K562 (cell line): ENCODE measurements around the gene CACNB2. TPM values are rescaled to one million over a fixed set of nuclear protein-coding genes. Genes with fewer than 3 reads are reported as not detected.

Source experiments
- ATAC-seq: fragments of 200-7000 bp; cut with Tn5 transposase; 3 replicates; pipeline ENCODE4 v1.9.1; 2020; ENCODE audit warnings: moderate library complexity
- BruUV-seq: library from RNA; stranded (reverse); fragments of 400-500 nt; replicated peaks from 2 replicates; lab custom pipeline; 2021; lab: Mats Ljungman, UMichigan
- CTCF ChIA-PET: fragments of 300-600 bp; formaldehyde crosslinking; extraction: SDS; loops from one replicate; lab custom pipeline; 2021; ENCODE audit warnings: low intra/inter-chr PET ratio; lab: Yijun Ruan, JAX
- POLR2A ChIA-PET: fragments of 300-600, 350-650 bp; sonication (Branson Sonifier 250); formaldehyde crosslinking; extraction: SDS; loops from one replicate; lab custom pipeline; 2021; ENCODE audit warnings: antibody characterized with exemption, inconsistent platforms; lab: Yijun Ruan, JAX
- DNase-seq, 4 experiments: peaks; one replicate each; pipeline versions ENCODE4 v3.0.0 to v3.0.0-alpha.2; 2011 to 2018; ENCODE audit warnings: low spot score in 3 of 4, mixed read lengths in 3 of 4; ENCODE audit errors: extremely low read depth in 1 of 4
- FAIRE-seq: peaks from 2 replicates; lab custom pipeline; 2011; peaks lifted over from hg19 to GRCh38; lab: Jason Lieb, UNC
- H2AFZ ChIP-seq: 2 replicates; pipeline ENCODE4 v1.6.0; 2011; ENCODE audit warnings: low read depth, low read length, control low read depth, inconsistent platforms
- H3K27ac ChIP-seq: fragments of 200-600 bp; 3 replicates; pipeline ENCODE4 v1.8.0; 2011; ENCODE audit warnings: low read depth, mild to moderate bottlenecking, control low read depth, inconsistent platforms, low read length, moderate library complexity, mixed read lengths; ENCODE audit errors: extremely low read depth
- H3K27me3 ChIP-seq, 2 experiments: fragments of 300-600 bp in 1 of 2; 2 replicates in 1 of 2; 3 replicates in 1 of 2; pipeline versions ENCODE4 v1.6.0 to v1.8.0; 2011; ENCODE audit warnings: inconsistent platforms in 2 of 2, low read length in 2 of 2, mild to moderate bottlenecking in 1 of 2, mixed read lengths in 1 of 2, moderate library complexity in 1 of 2; ENCODE audit not compliant: control insufficient read depth in 2 of 2, insufficient read depth in 2 of 2
- H3K36me3 ChIP-seq: fragments of 300-600 bp; 3 replicates; pipeline ENCODE4 v1.8.0; 2011; ENCODE audit warnings: mild to moderate bottlenecking, low read length, inconsistent platforms; ENCODE audit not compliant: control insufficient read depth, insufficient read depth
- H3K4me1 ChIP-seq, 2 experiments: fragments of 200-600 bp in 1 of 2; replicated peaks in 1 of 2; 2 replicates in 1 of 2; 3 replicates in 1 of 2; pipeline versions ENCODE4 v1.5.1 to v1.8.0; 2011; ENCODE audit warnings: inconsistent platforms in 2 of 2, low read length in 2 of 2, mild to moderate bottlenecking in 1 of 2, mixed read lengths in 1 of 2, moderate library complexity in 1 of 2; ENCODE audit not compliant: control insufficient read depth in 2 of 2, insufficient read depth in 2 of 2
- H3K4me2 ChIP-seq: 2 replicates; pipeline ENCODE4 v1.6.1; 2011; ENCODE audit warnings: low read length, control low read depth, inconsistent platforms, mixed read lengths; ENCODE audit not compliant: insufficient read depth
- H3K4me3 ChIP-seq: fragments of 200-600 bp; sonication (generic), shearing (Covaris generic); 2 replicates; pipeline ENCODE4 v1.5.1; 2016; ENCODE audit warnings: control low read depth, inconsistent platforms
- H3K79me2 ChIP-seq: fragments of 200-600 bp; 3 replicates; pipeline ENCODE4 v1.8.0; 2011; ENCODE audit warnings: low read length, inconsistent platforms; ENCODE audit not compliant: control insufficient read depth, insufficient read depth
- H3K9ac ChIP-seq, 2 experiments: 2 replicates each; pipeline versions ENCODE4 v1.6.0 to v1.6.1; 2011; ENCODE audit warnings: low read depth in 2 of 2, low read length in 2 of 2, control low read depth in 1 of 2, inconsistent platforms in 1 of 2, mild to moderate bottlenecking in 1 of 2, mixed read lengths in 1 of 2; ENCODE audit not compliant: insufficient read depth in 1 of 2
- H3K9me1 ChIP-seq: one replicate; pipeline ENCODE4 v1.6.0; 2011; ENCODE audit warnings: inconsistent platforms, mild to moderate bottlenecking, low read length, moderate library complexity; ENCODE audit not compliant: control insufficient read depth, insufficient read depth
- H3K9me3 ChIP-seq: replicated peaks from 2 replicates; pipeline ENCODE4 v1.5.1; 2011; ENCODE audit warnings: low read depth, low read length, inconsistent platforms; ENCODE audit not compliant: control insufficient read depth, insufficient read depth
- H4K20me1 ChIP-seq: replicated peaks from 2 replicates; pipeline ENCODE4 v1.6.1; 2011; ENCODE audit warnings: low read length, inconsistent platforms, mixed read lengths; ENCODE audit not compliant: control insufficient read depth, insufficient read depth
- CBX3 ChIP-seq, 2 experiments: IDR thresholded peaks; 1 replicate in 1 of 2; 2 replicates in 1 of 2; pipeline ENCODE4 v1.6.1; 2012; ENCODE audit warnings: inconsistent platforms in 2 of 2, low read length in 2 of 2, borderline replicate concordance in 1 of 2, control low read depth in 1 of 2
- ZKSCAN1 ChIP-seq: fragments of 150-350 bp; IDR thresholded peaks from 2 replicates; pipeline ENCODE4 v1.6.1; 2016; ENCODE audit warnings: low read depth, low read length
- ZNF280A ChIP-seq: fragments of 450-650 bp; IDR thresholded peaks from 2 replicates; pipeline ENCODE4 v1.6.1; 2018; ENCODE audit warnings: mild to moderate bottlenecking, low read depth; ENCODE audit not compliant: partially characterized antibody
- WGBS: fragments of 100-300 bp; shearing (Covaris generic); methylation state at CpG from one replicate; pipeline ENCODE4 v1.1.6; 2016; ENCODE audit warnings: low coverage, mixed read lengths; ENCODE audit not compliant: insufficient coverage; ENCODE audit errors: missing lambda C conversion rate; 5-methylcytosine and 5-hydroxymethylcytosine counted together
- in situ Hi-C: fragments of 300-500 bp; cut with MboI; formaldehyde crosslinking; loops from 4 replicates; pipeline ENCODE4 v1.15.0; 2018; ENCODE audit warnings: inconsistent platforms, mixed read lengths
- intact Hi-C: fragments of 100-400 bp; cut with micrococcal nuclease; formaldehyde crosslinking; loops from 2 replicates; pipeline ENCODE4 v1.14.2; 2022
- polyA plus RNA-seq, 8 experiments: library from polyadenylated mRNA; depleted of rRNA in 4 of 8; stranded (reverse) in 5 of 8; unstranded in 3 of 8; fragments of >200 nt; fragmentation: Nextera tagmentation in 2 of 8; fragmentation: Illumina TruSeq in 1 of 8; extraction: Ambion mirVana in 2 of 8; extraction: Trizol in 1 of 8; gene quantifications; 2 replicates each; pipeline versions ENCODE4 v1.2.1 to v1.2.3, GENCODE V29; 2011 to 2014; ENCODE audit warnings: inconsistent platforms in 1 of 8, missing spikeins in 1 of 8
- total RNA-seq, 7 experiments: library from RNA; depleted of rRNA in 6 of 7; stranded (reverse); fragments of >200 nt in 6 of 7; fragmentation: Illumina TruSeq in 2 of 7; extraction: Trizol in 2 of 7; gene quantifications; 2 replicates each; pipeline versions ENCODE4 v1.2.1 to v1.2.3, GENCODE V29; 2011 to 2021; ENCODE audit warnings: low replicate concordance in 1 of 7

The CACNB2 gene
- total and polyA plus RNA-seq, 9 of the 15 experiments (the other 6 are each of a cell fraction or from before 2014, with no cell fraction given): 1.8 to 2.2 TPM; not detected in 7

- Histone ChIP-seq H3K4me2 (no peak overlapping the region), H3K27me3 (no peaks in the 10 kb centered on the region), H3K36me3 (peaks cover 34% of the 10 kb centered on the region), H3K4me1 (peaks cover 2 to 13% of the 10 kb centered on the region in 2 experiments; a peak in 4 of 5 replicates), H3K9ac (no peak overlapping the region), H2AFZ (no peak overlapping the region), H4K20me1 (no peaks in the 10 kb centered on the region), H3K79me2 (no peaks in the 10 kb centered on the region), H3K9me1 (no peaks in the 10 kb centered on the region), H3K4me3 (no peak overlapping the region), H3K27ac (no peak overlapping the region), H3K9me3 (peaks cover 11% of the 10 kb centered on the region; the same call in 1 of the 2 replicates)
- ChIA-PET POLR2A (no interaction called here), CTCF (no interaction called here)
- TF ChIP-seq CBX3 (IDR thresholded peaks at IDR 0.05; ENCODE audit: borderline replicate concordance in 1 of 2, low read length in 2 of 2) (peak in 1 of 2 experiments; percentile 82; a peak in 1 of 3 replicates), ZKSCAN1 (no peak), ZNF280A (peak; percentile 49)
- 89% methylated on average over 13 of the region's 15 CpGs for WGBS
- no TSS peak for BruUV-seq
- intact Hi-C loops: no loop called here
- FAIRE-seq (no peak), DNase-seq (no peak), ATAC-seq (no peak)
- in situ Hi-C loops: no loop called here
These were observed 437.8 kb downstream of the CACNB2 start for GRCh38 chr10:18577823-18578685.
